IMR-90 (cell line): ENCODE measurements around the gene RNF114. TPM values are rescaled to one million over a fixed set of nuclear protein-coding genes. Genes with fewer than 3 reads are reported as not detected.
A peak's percentile ranks its signal among the peaks of the same experiment; 100 is the strongest.

Experiments used
- ATAC-seq: fragments of 200-7000 bp; cut with Tn5 transposase; 2 replicates; pipeline ENCODE4 v1.9.1; 2020; ENCODE audit warnings: low read depth, mild to moderate bottlenecking, moderate library complexity
- BruUV-seq: library from RNA; stranded (reverse); fragments of 400-500 nt; replicated peaks from 2 replicates; lab custom pipeline; 2021; lab: Mats Ljungman, UMichigan
- CTCF ChIA-PET: fragments of 300-600 bp; formaldehyde crosslinking; extraction: SDS; loops from one replicate; lab custom pipeline; 2021; ENCODE audit warnings: antibody characterized with exemption; lab: Yijun Ruan, JAX
- POLR2A ChIA-PET: fragments of 300-600 bp; sonication (Branson Sonifier 250); formaldehyde crosslinking; loops from one replicate; lab custom pipeline; 2022; ENCODE audit warnings: antibody characterized with exemption; ENCODE audit not compliant: unreplicated experiment; lab: Charles Lee
- DNase-seq: peaks from one replicate; pipeline ENCODE4 v3.0.0; 2013
- H2AFZ ChIP-seq: replicated peaks from 2 replicates; pipeline ENCODE3; 2013; ENCODE audit warnings: low read length, mild to moderate bottlenecking; ENCODE audit not compliant: poor library complexity
- H2AK5ac ChIP-seq: 2 replicates; pipeline ENCODE4 v1.6.1; 2013; ENCODE audit warnings: low read depth, low read length, inconsistent platforms
- H2AK9ac ChIP-seq: replicated peaks from 2 replicates; pipeline ENCODE3; 2013; ENCODE audit warnings: mild to moderate bottlenecking, low read depth, low read length, moderate library complexity; ENCODE audit not compliant: poor library complexity
- H2BK120ac ChIP-seq: 2 replicates; pipeline ENCODE4 v1.6.1; 2013; ENCODE audit warnings: low read depth, low read length, inconsistent platforms
- H2BK15ac ChIP-seq: 3 replicates; pipeline ENCODE4 v1.6.1; 2013; ENCODE audit warnings: low read depth, low read length, inconsistent platforms
- H2BK20ac ChIP-seq: 2 replicates; pipeline ENCODE4 v1.6.1; 2013; ENCODE audit warnings: low read depth, mild to moderate bottlenecking, inconsistent platforms, low read length, moderate library complexity
- H2BK5ac ChIP-seq: 2 replicates; pipeline ENCODE4 v1.6.1; 2013; ENCODE audit warnings: mild to moderate bottlenecking, low read depth, low read length, inconsistent platforms; ENCODE audit not compliant: poor library complexity, severe bottlenecking
- H3K14ac ChIP-seq: replicated peaks from 2 replicates; pipeline ENCODE4 v1.6.1; 2013; ENCODE audit warnings: low read depth, low read length, inconsistent platforms
- H3K18ac ChIP-seq: 2 replicates; pipeline ENCODE4 v1.6.1; 2013; ENCODE audit warnings: low read depth, low read length, control low read depth
- H3K23ac ChIP-seq: 2 replicates; pipeline ENCODE4 v1.6.1; 2013; ENCODE audit warnings: low read depth, low read length, inconsistent platforms
- H3K27ac ChIP-seq: 2 replicates; pipeline ENCODE4 v1.5.1; 2013; ENCODE audit warnings: mild to moderate bottlenecking, control low read depth, low read length; ENCODE audit not compliant: insufficient read depth
- H3K27me3 ChIP-seq: 2 replicates; pipeline ENCODE4 v1.6.1; 2013; ENCODE audit warnings: low read length; ENCODE audit not compliant: control insufficient read depth, insufficient read depth
- H3K36me3 ChIP-seq: 2 replicates; pipeline ENCODE4 v1.6.1; 2013; ENCODE audit warnings: low read length, mixed read lengths; ENCODE audit not compliant: control insufficient read depth, insufficient read depth
- H3K4ac ChIP-seq: 2 replicates; pipeline ENCODE4 v1.6.1; 2013; ENCODE audit warnings: low read depth, low read length, inconsistent platforms
- H3K4me1 ChIP-seq: 2 replicates; pipeline ENCODE4 v1.6.1; 2013; ENCODE audit warnings: low read length, mixed read lengths; ENCODE audit not compliant: control insufficient read depth, insufficient read depth
- H3K4me2 ChIP-seq: 2 replicates; pipeline ENCODE4 v1.6.1; 2013; ENCODE audit warnings: low read depth, mild to moderate bottlenecking, control low read depth, low read length, moderate library complexity
- H3K4me3 ChIP-seq: 2 replicates; pipeline ENCODE4 v1.5.1; 2013; ENCODE audit warnings: low read depth, mild to moderate bottlenecking, control low read depth, low read length, moderate library complexity; ENCODE audit not compliant: insufficient read depth
- H3K56ac ChIP-seq: 2 replicates; pipeline ENCODE4 v1.6.1; 2013; ENCODE audit warnings: low read length, inconsistent platforms; ENCODE audit not compliant: insufficient read depth; ENCODE audit errors: extremely low read depth
- H3K79me1 ChIP-seq, 2 experiments: 2 replicates each; pipeline ENCODE4 v1.6.1; 2013; ENCODE audit warnings: low read length in 2 of 2, inconsistent platforms in 1 of 2, low read depth in 1 of 2
- H3K9ac ChIP-seq: 2 replicates; pipeline ENCODE4 v1.6.1; 2013; ENCODE audit warnings: low read depth, low read length, control low read depth
- H3K9me1 ChIP-seq: 2 replicates; pipeline ENCODE4 v1.6.1; 2013; ENCODE audit warnings: low read length, inconsistent platforms; ENCODE audit not compliant: insufficient read depth
- H3K9me3 ChIP-seq: 2 replicates; pipeline ENCODE4 v1.6.1; 2013; ENCODE audit warnings: low read length; ENCODE audit not compliant: control insufficient read depth, insufficient read depth
- H4K20me1 ChIP-seq: 2 replicates; pipeline ENCODE4 v1.6.1; 2013; ENCODE audit warnings: low read length, inconsistent platforms; ENCODE audit not compliant: insufficient read depth
- H4K5ac ChIP-seq: 2 replicates; pipeline ENCODE4 v1.6.1; 2013; ENCODE audit warnings: mild to moderate bottlenecking, low read depth, low read length, control low read depth
- H4K8ac ChIP-seq, 2 experiments: 2 replicates each; pipeline ENCODE4 v1.6.1; 2013; ENCODE audit warnings: low read depth in 2 of 2, low read length in 2 of 2, control low read depth in 1 of 2, inconsistent platforms in 1 of 2
- H4K91ac ChIP-seq: 2 replicates; pipeline ENCODE4 v1.6.1; 2013; ENCODE audit warnings: low read depth, low read length, inconsistent platforms; ENCODE audit not compliant: insufficient read depth
- CHD1 ChIP-seq: IDR thresholded peaks from 2 replicates; pipeline ENCODE4 v1.6.1; 2012; ENCODE audit warnings: low read depth, low read length, improper control_type of control experiment
- CTCF ChIP-seq: conservative IDR thresholded peaks from 2 replicates; pipeline ENCODE4 v1.5.1; 2012; ENCODE audit warnings: mild to moderate bottlenecking, low read depth, low read length, improper control_type of control experiment
- ELK1 ChIP-seq: fragments of 150-350 bp; IDR thresholded peaks from 2 replicates; pipeline ENCODE4 v1.6.1; 2016; ENCODE audit warnings: low read depth, mild to moderate bottlenecking, low read length, moderate library complexity, borderline replicate concordance
- FOS ChIP-seq: fragments of 150-350 bp; IDR thresholded peaks from 2 replicates; pipeline ENCODE4 v1.6.1; 2016; ENCODE audit warnings: low read depth, low read length
- MAFK ChIP-seq: IDR thresholded peaks from 2 replicates; pipeline ENCODE4 v1.6.1; 2012; ENCODE audit warnings: low read depth, low read length, improper control_type of control experiment
- MXI1 ChIP-seq: IDR thresholded peaks from 2 replicates; pipeline ENCODE4 v1.6.1; 2012; ENCODE audit warnings: low read depth, mild to moderate bottlenecking, low read length, moderate library complexity, borderline replicate concordance
- NFE2L2 ChIP-seq: fragments of 150-350 bp; IDR thresholded peaks from 2 replicates; pipeline ENCODE4 v1.6.1; 2016; ENCODE audit warnings: low read depth, mild to moderate bottlenecking, low read length
- RAD21 ChIP-seq: IDR thresholded peaks from 2 replicates; pipeline ENCODE4 v1.6.1; 2012; ENCODE audit warnings: low read length, improper control_type of control experiment
- WGBS, 2 experiments: methylation state at CpG; one replicate each; pipeline versions ENCODE4 v1.1.5 to v1.1.7; 2013; ENCODE audit warnings: missing lambda C conversion rate in 2 of 2; ENCODE audit not compliant: insufficient read length in 1 of 2; ENCODE audit errors: extremely low coverage in 2 of 2; 5-methylcytosine and 5-hydroxymethylcytosine counted together
- dilution Hi-C: fragments of 300-500 bp; cut with HindIII; formaldehyde crosslinking; loops from one replicate; pipeline ENCODE4 v1.14.3; 2018; ENCODE audit warnings: low sequenced_read_pairs; ENCODE audit not compliant: unreplicated experiment
- in situ Hi-C: fragments of 300-500 bp; cut with MboI; formaldehyde crosslinking; loops from 3 replicates; pipeline ENCODE4 v1.14.3; 2019; ENCODE audit warnings: low sequenced_read_pairs, inconsistent platforms, mixed read lengths
- intact Hi-C: fragments of 100-400 bp; cut with micrococcal nuclease; formaldehyde crosslinking; loops from 2 replicates; pipeline ENCODE4 v1.10.0; 2022
- polyA plus RNA-seq, 3 experiments: library from polyadenylated mRNA; depleted of rRNA; stranded (reverse); fragments of >200 nt; gene quantifications; 2 replicates each; pipeline ENCODE4 v1.2.3, GENCODE V29; 2012; ENCODE audit warnings: low replicate concordance in 1 of 3
- total RNA-seq: library from RNA; depleted of rRNA; stranded (reverse); fragments of >200 nt; gene quantifications from 2 replicates; pipeline ENCODE4 v1.2.3, GENCODE V29; 2012

The RNF114 gene
- total and polyA plus RNA-seq, 2 of the 4 experiments (the other 2 are of a cell fraction) = 44.6 to 62.3 TPM

DNA sequence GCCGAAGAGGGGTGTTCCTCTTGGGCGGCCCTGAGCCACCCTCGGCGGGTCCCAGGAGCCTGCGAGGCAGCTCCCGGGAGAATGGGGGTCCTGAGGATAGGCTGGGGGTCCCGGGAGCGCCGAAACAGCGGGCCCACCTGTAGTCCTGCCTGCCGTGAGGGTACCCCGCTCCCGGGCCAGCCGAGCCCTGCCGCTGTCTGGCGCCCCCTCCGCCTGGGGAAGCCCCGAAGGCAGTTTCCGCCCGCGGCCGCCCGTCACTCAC lies 21.1 kb upstream of the RNF114 start:
- peak overlapping the region; percentile 99 for H2AK9ac ChIP-seq
- H4K8ac ChIP-seq = peak overlapping the region; percentile 55 to 93; a peak in 2 of 4 replicates
- ChIA-PET POLR2A (no interaction called here), CTCF (interaction anchor here (1.2 kb wide), 1 partner anchor 11 kb away, joined by 8 read pairs; no protein-coding TSS in a partner anchor)
- H3K4ac ChIP-seq = peak overlapping the region; percentile 52; the same call in 1 of the 2 replicates
- H3K27ac ChIP-seq = peak overlapping the region; percentile 99
- peak overlapping the region; percentile 72; the same call in 1 of the 2 replicates for H3K23ac ChIP-seq
- H3K14ac ChIP-seq = peak overlapping the region; percentile 69
- H3K27me3 ChIP-seq = no peaks in the 10 kb centered on the region
- TF ChIP-seq MXI1 (no peak), FOS (no peak), RAD21 (no peak), MAFK (no peak), NFE2L2 (no peak), CHD1 (no peak), ELK1 (no peak), CTCF (0 out of 2 replicates have a peak, but pooled peaks have one; percentile 3)
- no peak overlapping the region for H3K18ac ChIP-seq
- peak overlapping the region; percentile 99 for H3K9ac ChIP-seq
- 0 out of 2 replicates have a peak overlapping the region, but pooled peaks have one; percentile 100 for H2BK120ac ChIP-seq
- ATAC-seq (peak; percentile 46), DNase-seq (no peak)
- H2BK15ac ChIP-seq = no peak overlapping the region
- WGBS, 2 experiments = 1% methylated on average over 16 of the region's 23 CpGs; no CpG with 5 or more reads in 1 of the 2 experiments
- peaks cover 9% of the 10 kb centered on the region for H3K4me1 ChIP-seq
- peak overlapping the region; percentile 100 for H2BK5ac ChIP-seq
- H3K9me3 ChIP-seq = no peaks in the 10 kb centered on the region
- H3K4me2 ChIP-seq = peak overlapping the region; percentile 87
- in situ Hi-C loops (no loop called here), intact Hi-C loops (no loop called here), dilution Hi-C loops (no loop called here)
- no peak overlapping the region for H4K5ac ChIP-seq
- peak overlapping the region; percentile 100 for H2AFZ ChIP-seq
- H3K9me1 ChIP-seq = peaks cover 3% of the 10 kb centered on the region; the same call in 1 of the 2 replicates
- no peak overlapping the region for H3K56ac ChIP-seq
- H3K36me3 ChIP-seq = peaks cover 1% of the 10 kb centered on the region
- no peak overlapping the region for H4K91ac ChIP-seq
- peaks cover 33% of the 10 kb centered on the region for H4K20me1 ChIP-seq
- no TSS peak for BruUV-seq
- H2BK20ac ChIP-seq = no peak overlapping the region
- peak overlapping the region; percentile 90 for H3K4me3 ChIP-seq
- H2AK5ac ChIP-seq = peak overlapping the region; percentile 65; the same call in 1 of the 2 replicates
- H3K79me1 ChIP-seq = peaks cover 14 to 55% of the 10 kb centered on the region in 2 experiments; a peak in 2 of 4 replicates
